Lower leg skin (tissue), 3 donors: ENCODE data around the gene CDH15.

Source experiments
- CTCF ChIP-seq, 3 donors: fragments of 450-650 bp; IDR thresholded peaks; one replicate each; pipeline ENCODE4 v1.5.1; 2016; ENCODE audit warnings: antibody characterized with exemption in 3 of 3, mild to moderate bottlenecking in 3 of 3, moderate library complexity in 2 of 3
- POLR2A ChIP-seq, 2 donors: fragments of 450-650 bp; IDR thresholded peaks; one replicate each; pipeline ENCODE4 v1.6.1; 2016 to 2017; ENCODE audit warnings: antibody characterized with exemption in 2 of 2, mild to moderate bottlenecking in 1 of 2, moderate library complexity in 1 of 2

GRCh38 chr16:89157778-89158177, 13.8 kb upstream of the CDH15 start:
- TF ChIP-seq CTCF (IDR thresholded peaks at IDR 0.05) (no peak), POLR2A (IDR thresholded peaks at IDR 0.05) (no peak)
